ENCODE results near the gene GNAQ.

Gene GNAQ

GRCh38 chr9:77944556-77945243 is 86.9 kb downstream of the GNAQ start:
- no peak for DNase-seq (ENCODE audit: low read depth)

- no peak for DNase-seq (ENCODE audit: low read depth)
Observed at GRCh38 chr9:77943057-77943456, 88.6 kb downstream of the GNAQ start.

GRCh38 chr9:77939149-77939668 is 92.4 kb downstream of the GNAQ start:
- DNase-seq (ENCODE audit: low read depth): no peak

GRCh38 chr9:77938163-77938562 is 93.4 kb downstream of the GNAQ start:
- no peak for DNase-seq (ENCODE audit: low read depth)

- no peak for DNase-seq (ENCODE audit: low read depth)
Observed at GRCh38 chr9:77935974-77936373, 95.6 kb downstream of the GNAQ start.

GRCh38 chr9:77935211-77935610 is 96.4 kb downstream of the GNAQ start:
- no peak for DNase-seq (ENCODE audit: low read depth)

- no peak for DNase-seq (ENCODE audit: low read depth)
Observed at GRCh38 chr9:77933976-77934375, 97.6 kb downstream of the GNAQ start.

GRCh38 chr9:77933019-77933418 is 98.6 kb downstream of the GNAQ start:
- no peak for DNase-seq (ENCODE audit: low read depth)

- DNase-seq (ENCODE audit: low read depth): no peak
Observed at GRCh38 chr9:77929942-77930341, 101.7 kb downstream of the GNAQ start.

GRCh38 chr9:77927265-77927664 is 104.3 kb downstream of the GNAQ start:
- no peak for DNase-seq (ENCODE audit: low read depth)

GRCh38 chr9:77926371-77926878 is 105.2 kb downstream of the GNAQ start:
- no peak for DNase-seq (ENCODE audit: low read depth)

GRCh38 chr9:77922591-77922990 is 109.0 kb downstream of the GNAQ start:
- no peak for DNase-seq (ENCODE audit: low read depth)

GRCh38 chr9:77917800-77918199 is 113.8 kb downstream of the GNAQ start:
- no peak for DNase-seq (ENCODE audit: low read depth)

GRCh38 chr9:77916820-77917219 is 114.8 kb downstream of the GNAQ start:
- DNase-seq (ENCODE audit: low read depth): no peak

GRCh38 chr9:77916410-77916819 is 115.2 kb downstream of the GNAQ start:
- DNase-seq (ENCODE audit: low read depth): no peak

GRCh38 chr9:77915744-77916143 is 115.9 kb downstream of the GNAQ start:
- no peak for DNase-seq (ENCODE audit: low read depth)

- no peak for DNase-seq (ENCODE audit: low read depth)
Observed at GRCh38 chr9:77912895-77913693, 118.5 kb downstream of the GNAQ start.

- DNase-seq (ENCODE audit: low read depth): no peak
Observed at GRCh38 chr9:77911928-77912327, 119.7 kb downstream of the GNAQ start.

GRCh38 chr9:77910194-77910621 is 121.4 kb downstream of the GNAQ start:
- DNase-seq (ENCODE audit: low read depth): no peak

- DNase-seq (ENCODE audit: low read depth): no peak
Observed at GRCh38 chr9:77909306-77909705, 122.3 kb downstream of the GNAQ start.

GRCh38 chr9:77908293-77908692 is 123.3 kb downstream of the GNAQ start:
- no peak for DNase-seq (ENCODE audit: low read depth)

- DNase-seq (ENCODE audit: low read depth): no peak
Observed at GRCh38 chr9:77907585-77907984, 124.0 kb downstream of the GNAQ start.

GRCh38 chr9:77906991-77907390 is 124.6 kb downstream of the GNAQ start:
- DNase-seq (ENCODE audit: low read depth): no peak
